Measurements from ENCODE around the gene CHRNA7.
"Not testable (repeated sequence)": the region's sequence is repeated elsewhere in the genome, so short reads cannot be mapped to it uniquely, and the experiment has no call there.

Gene CHRNA7

DNA sequence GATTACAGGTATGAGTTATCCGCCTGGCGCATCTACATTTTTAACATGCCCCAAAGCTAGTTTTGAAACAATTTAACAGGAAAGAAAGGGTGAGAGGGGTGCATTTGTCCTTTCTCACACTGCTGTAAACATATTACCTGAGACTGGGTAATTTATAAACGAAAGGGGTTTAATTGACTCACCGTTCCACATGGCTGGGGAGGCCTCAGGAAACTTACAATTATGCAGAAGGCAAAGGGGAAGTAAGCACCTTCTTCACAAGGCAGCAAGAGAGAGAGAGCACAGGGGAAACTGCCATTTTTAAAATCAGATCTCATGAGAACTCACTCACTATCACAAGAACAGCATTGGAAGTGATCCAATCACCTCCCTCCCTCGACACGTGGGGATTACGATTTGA, 165.9 kb downstream of the CHRNA7 start:
- DNase-seq, result not testable (repeated sequence)

DNA sequence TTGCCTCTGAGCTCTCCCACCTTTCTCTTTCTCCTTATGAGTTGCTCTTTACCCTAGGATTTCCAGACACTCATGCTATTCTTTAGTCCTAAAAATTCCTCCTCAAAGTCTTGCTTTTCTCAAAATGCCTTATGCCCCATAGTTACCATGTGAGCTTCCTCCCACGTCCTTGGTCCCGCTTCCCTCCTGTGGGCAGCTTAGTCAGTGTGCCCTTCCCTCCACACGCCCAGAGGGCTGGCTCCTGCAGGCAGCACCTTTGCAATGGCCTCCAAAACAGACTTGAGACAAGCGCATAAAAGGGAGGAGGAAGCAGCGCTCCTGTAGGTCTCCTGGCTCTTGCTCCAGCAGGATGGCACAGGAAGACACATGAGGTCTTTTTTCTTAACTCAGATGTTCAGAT, 168.6 kb downstream of the CHRNA7 start:
- DNase-seq, result not testable (repeated sequence)

DNA sequence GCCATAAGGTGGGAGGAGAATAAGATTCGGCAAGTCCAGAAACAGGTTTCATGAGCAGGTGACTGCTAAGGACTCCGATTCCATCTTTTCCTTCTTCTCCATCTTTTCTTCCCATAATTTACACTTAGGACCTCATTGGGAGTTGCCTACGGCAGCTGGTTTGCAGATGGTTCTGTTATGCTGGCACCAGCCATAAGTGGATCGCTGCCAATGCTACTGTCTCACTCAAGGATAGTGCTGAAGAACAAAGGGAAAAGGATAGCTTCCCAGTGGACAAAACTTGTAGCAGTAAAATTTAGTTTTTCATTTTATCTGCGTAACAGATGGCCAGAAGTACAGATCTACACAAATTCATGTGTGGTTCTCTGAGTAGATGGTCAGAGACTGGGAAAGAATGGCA, 178.8 kb downstream of the CHRNA7 start:
- not testable (repeated sequence) for DNase-seq

DNA sequence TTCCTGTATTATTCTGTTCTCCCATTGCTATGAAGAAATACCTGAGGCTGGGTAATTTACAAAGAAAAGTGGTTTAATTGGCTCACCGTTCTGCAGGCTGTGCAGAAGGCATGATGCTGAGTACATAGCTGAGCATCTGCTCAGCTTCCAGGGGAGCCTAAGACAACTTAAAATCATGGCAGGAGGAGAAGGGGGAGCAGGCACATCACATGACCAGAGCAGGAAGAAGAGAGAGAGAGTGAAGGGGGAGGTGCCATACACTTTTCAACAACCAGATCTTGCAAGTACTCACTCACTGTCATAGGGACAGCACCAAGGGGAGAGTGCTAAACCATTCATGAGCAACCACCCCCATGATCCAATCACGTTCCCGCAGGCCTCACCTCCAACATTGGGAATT, 188.4 kb downstream of the CHRNA7 start:
- DNase-seq, result no peak

All from eye (tissue), 1 donor.